HL-60 (cell line): Measurements from ENCODE around the gene LEP.

ENCODE experiments used
- DNase-seq, 2 experiments: peaks; one replicate each; pipeline ENCODE4 v3.0.0-alpha.2; 2010 to 2020; ENCODE audit warnings: low read depth in 1 of 2, low spot score in 1 of 2
- H3K27ac ChIP-seq: fragments of 250-450 bp; sonication (Bioruptor Pico); replicated peaks from 2 replicates; pipeline ENCODE4 v1.5.1; 2020; ENCODE audit warnings: mild to moderate bottlenecking, moderate library complexity
- H3K27me3 ChIP-seq: fragments of 250-450 bp; sonication (Bioruptor Pico); 2 replicates; pipeline ENCODE4 v1.5.1; 2021; ENCODE audit warnings: mild to moderate bottlenecking, moderate library complexity; ENCODE audit not compliant: insufficient read depth, poor library complexity, severe bottlenecking
- H3K4me3 ChIP-seq: replicated peaks from 2 replicates; pipeline ENCODE4 v1.5.1; 2011; ENCODE audit warnings: mild to moderate bottlenecking, control low read depth, low read length; ENCODE audit not compliant: insufficient read depth
- GABPA ChIP-seq: IDR thresholded peaks from 2 replicates; pipeline ENCODE4 v1.6.1; 2012; ENCODE audit warnings: low read depth
- POLR2AphosphoS5 ChIP-seq: IDR thresholded peaks from 2 replicates; pipeline ENCODE4 v1.6.1; 2012; ENCODE audit warnings: low read depth
- SPI1 ChIP-seq: IDR thresholded peaks from 2 replicates; pipeline ENCODE4 v1.6.1; 2012; ENCODE audit warnings: low read depth, mild to moderate bottlenecking, borderline replicate concordance
- TF ChIP-seq, protein P1 (sequence below): IDR thresholded peaks from 2 replicates; pipeline ENCODE4 v1.6.1; 2012; ENCODE audit warnings: low read depth; ENCODE audit not compliant: insufficient replicate concordance
- TF ChIP-seq, protein P2 (sequence below): IDR thresholded peaks from one replicate; pipeline ENCODE4 v1.5.1; 2011; ENCODE audit warnings: low read length, control low read depth, inconsistent platforms; ENCODE audit not compliant: insufficient read depth

LEP gene

DNA sequence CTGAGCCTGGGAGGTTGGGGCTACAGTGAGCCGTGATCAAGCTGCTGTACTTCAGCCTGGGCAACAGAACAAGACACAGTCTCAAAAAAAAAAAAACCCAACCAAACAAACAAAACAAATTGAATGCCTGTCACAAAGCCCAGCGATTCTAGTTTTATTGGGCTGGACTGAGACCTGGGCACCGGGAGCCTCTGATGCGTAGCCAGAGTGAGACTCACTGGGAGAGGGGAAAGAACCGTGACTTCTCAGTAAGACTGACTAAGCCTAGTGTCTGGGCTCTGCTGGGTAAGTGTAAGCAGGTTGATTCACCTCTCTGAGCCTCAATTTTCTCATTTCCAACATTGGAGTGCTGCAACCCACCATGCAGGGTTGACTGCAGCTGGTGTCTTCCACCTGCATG, 10.1 kb upstream of the LEP start:
- TF ChIP-seq, protein P1, sequence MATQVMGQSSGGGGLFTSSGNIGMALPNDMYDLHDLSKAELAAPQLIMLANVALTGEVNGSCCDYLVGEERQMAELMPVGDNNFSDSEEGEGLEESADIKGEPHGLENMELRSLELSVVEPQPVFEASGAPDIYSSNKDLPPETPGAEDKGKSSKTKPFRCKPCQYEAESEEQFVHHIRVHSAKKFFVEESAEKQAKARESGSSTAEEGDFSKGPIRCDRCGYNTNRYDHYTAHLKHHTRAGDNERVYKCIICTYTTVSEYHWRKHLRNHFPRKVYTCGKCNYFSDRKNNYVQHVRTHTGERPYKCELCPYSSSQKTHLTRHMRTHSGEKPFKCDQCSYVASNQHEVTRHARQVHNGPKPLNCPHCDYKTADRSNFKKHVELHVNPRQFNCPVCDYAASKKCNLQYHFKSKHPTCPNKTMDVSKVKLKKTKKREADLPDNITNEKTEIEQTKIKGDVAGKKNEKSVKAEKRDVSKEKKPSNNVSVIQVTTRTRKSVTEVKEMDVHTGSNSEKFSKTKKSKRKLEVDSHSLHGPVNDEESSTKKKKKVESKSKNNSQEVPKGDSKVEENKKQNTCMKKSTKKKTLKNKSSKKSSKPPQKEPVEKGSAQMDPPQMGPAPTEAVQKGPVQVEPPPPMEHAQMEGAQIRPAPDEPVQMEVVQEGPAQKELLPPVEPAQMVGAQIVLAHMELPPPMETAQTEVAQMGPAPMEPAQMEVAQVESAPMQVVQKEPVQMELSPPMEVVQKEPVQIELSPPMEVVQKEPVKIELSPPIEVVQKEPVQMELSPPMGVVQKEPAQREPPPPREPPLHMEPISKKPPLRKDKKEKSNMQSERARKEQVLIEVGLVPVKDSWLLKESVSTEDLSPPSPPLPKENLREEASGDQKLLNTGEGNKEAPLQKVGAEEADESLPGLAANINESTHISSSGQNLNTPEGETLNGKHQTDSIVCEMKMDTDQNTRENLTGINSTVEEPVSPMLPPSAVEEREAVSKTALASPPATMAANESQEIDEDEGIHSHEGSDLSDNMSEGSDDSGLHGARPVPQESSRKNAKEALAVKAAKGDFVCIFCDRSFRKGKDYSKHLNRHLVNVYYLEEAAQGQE: no peak
- TF ChIP-seq GABPA: no peak
- TF ChIP-seq SPI1: no peak
- TF ChIP-seq, protein P2, sequence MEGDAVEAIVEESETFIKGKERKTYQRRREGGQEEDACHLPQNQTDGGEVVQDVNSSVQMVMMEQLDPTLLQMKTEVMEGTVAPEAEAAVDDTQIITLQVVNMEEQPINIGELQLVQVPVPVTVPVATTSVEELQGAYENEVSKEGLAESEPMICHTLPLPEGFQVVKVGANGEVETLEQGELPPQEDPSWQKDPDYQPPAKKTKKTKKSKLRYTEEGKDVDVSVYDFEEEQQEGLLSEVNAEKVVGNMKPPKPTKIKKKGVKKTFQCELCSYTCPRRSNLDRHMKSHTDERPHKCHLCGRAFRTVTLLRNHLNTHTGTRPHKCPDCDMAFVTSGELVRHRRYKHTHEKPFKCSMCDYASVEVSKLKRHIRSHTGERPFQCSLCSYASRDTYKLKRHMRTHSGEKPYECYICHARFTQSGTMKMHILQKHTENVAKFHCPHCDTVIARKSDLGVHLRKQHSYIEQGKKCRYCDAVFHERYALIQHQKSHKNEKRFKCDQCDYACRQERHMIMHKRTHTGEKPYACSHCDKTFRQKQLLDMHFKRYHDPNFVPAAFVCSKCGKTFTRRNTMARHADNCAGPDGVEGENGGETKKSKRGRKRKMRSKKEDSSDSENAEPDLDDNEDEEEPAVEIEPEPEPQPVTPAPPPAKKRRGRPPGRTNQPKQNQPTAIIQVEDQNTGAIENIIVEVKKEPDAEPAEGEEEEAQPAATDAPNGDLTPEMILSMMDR: no peak
- TF ChIP-seq POLR2AphosphoS5: no peak
- H3K27me3 ChIP-seq: no peaks in the 10 kb centered on the region
- H3K27ac ChIP-seq: no peak overlapping the region
- no peak for DNase-seq
- H3K4me3 ChIP-seq: no peak overlapping the region

- TF ChIP-seq, protein P1: no peak
- TF ChIP-seq GABPA (no peak), POLR2AphosphoS5 (no peak), SPI1 (no peak)
- TF ChIP-seq, protein P2: no peak
- H3K27me3 ChIP-seq: no peaks in the 10 kb centered on the region
- no peak overlapping the region for H3K4me3 ChIP-seq
- no peak for DNase-seq
- no peak overlapping the region for H3K27ac ChIP-seq
Observed at GRCh38 chr7:128231677-128232076, 9.4 kb upstream of the LEP start.

- no peak for DNase-seq
- no peak overlapping the region for H3K4me3 ChIP-seq
- no peaks in the 10 kb centered on the region for H3K27me3 ChIP-seq
- no peak for TF ChIP-seq POLR2AphosphoS5
- TF ChIP-seq GABPA: no peak
- TF ChIP-seq, protein P2: no peak
- no peak for TF ChIP-seq SPI1
- TF ChIP-seq, protein P1: no peak
- no peak overlapping the region for H3K27ac ChIP-seq
Observed at GRCh38 chr7:128233471-128233870, 7.6 kb upstream of the LEP start.
